ENCODE measurements around the gene IARS1.

Gene IARS1

GRCh38 chr9:92313624-92314012 is 20.1 kb upstream of the IARS1 start:
- Histone ChIP-seq H3K36me3 (replicated peaks; ENCODE audit: low read depth, low read length) (peaks cover 47% of the 10 kb centered on the region), H3K4me3 (ENCODE audit: low read length) (no peak overlapping the region), H3K4me2 (ENCODE audit: low read length) (no peak overlapping the region), H3K79me2 (ENCODE audit: low read length) (peaks cover 24% of the 10 kb centered on the region), H3K27me3 (ENCODE audit: low read depth, low read length) (no peaks in the 10 kb centered on the region), H3K9ac (ENCODE audit: low read length) (no peak overlapping the region), H3K4me1 (ENCODE audit: low read length) (no peaks in the 10 kb centered on the region), H3K27ac (ENCODE audit: low read length) (no peak overlapping the region), H4K20me1 (ENCODE audit: insufficient read depth, low read length) (no peaks in the 10 kb centered on the region), H3K9me3 (ENCODE audit: insufficient read depth, low read length) (no peaks in the 10 kb centered on the region), H2AFZ (ENCODE audit: low read depth, low read length) (no peak overlapping the region)
- TF ChIP-seq, protein P1, sequence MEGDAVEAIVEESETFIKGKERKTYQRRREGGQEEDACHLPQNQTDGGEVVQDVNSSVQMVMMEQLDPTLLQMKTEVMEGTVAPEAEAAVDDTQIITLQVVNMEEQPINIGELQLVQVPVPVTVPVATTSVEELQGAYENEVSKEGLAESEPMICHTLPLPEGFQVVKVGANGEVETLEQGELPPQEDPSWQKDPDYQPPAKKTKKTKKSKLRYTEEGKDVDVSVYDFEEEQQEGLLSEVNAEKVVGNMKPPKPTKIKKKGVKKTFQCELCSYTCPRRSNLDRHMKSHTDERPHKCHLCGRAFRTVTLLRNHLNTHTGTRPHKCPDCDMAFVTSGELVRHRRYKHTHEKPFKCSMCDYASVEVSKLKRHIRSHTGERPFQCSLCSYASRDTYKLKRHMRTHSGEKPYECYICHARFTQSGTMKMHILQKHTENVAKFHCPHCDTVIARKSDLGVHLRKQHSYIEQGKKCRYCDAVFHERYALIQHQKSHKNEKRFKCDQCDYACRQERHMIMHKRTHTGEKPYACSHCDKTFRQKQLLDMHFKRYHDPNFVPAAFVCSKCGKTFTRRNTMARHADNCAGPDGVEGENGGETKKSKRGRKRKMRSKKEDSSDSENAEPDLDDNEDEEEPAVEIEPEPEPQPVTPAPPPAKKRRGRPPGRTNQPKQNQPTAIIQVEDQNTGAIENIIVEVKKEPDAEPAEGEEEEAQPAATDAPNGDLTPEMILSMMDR (IDR thresholded peaks at IDR 0.05; ENCODE audit: low read depth, low read length), result no peak
- no peak for TF ChIP-seq EZH2phosphoT487 (IDR thresholded peaks at IDR 0.05; ENCODE audit: low read depth)

- H3K27me3 ChIP-seq (ENCODE audit: low read depth, low read length), result no peaks in the 10 kb centered on the region
- TF ChIP-seq, protein P1 (IDR thresholded peaks at IDR 0.05; ENCODE audit: low read depth, low read length), result no peak
- TF ChIP-seq EZH2phosphoT487 (IDR thresholded peaks at IDR 0.05; ENCODE audit: low read depth), result no peak
- no peaks in the 10 kb centered on the region for H3K9me3 ChIP-seq (ENCODE audit: insufficient read depth, low read length)
- peaks cover 48% of the 10 kb centered on the region for H3K36me3 ChIP-seq (replicated peaks; ENCODE audit: low read depth, low read length)
- peaks cover 24% of the 10 kb centered on the region for H3K79me2 ChIP-seq (ENCODE audit: low read length)
- no peak overlapping the region for H3K4me2 ChIP-seq (ENCODE audit: low read length)
- no peak overlapping the region for H3K27ac ChIP-seq (ENCODE audit: low read length)
- H4K20me1 ChIP-seq (ENCODE audit: insufficient read depth, low read length), result no peaks in the 10 kb centered on the region
- no peak overlapping the region for H3K9ac ChIP-seq (ENCODE audit: low read length)
- H3K4me3 ChIP-seq (ENCODE audit: low read length), result no peak overlapping the region
- no peak overlapping the region for H2AFZ ChIP-seq (ENCODE audit: low read depth, low read length)
- no peaks in the 10 kb centered on the region for H3K4me1 ChIP-seq (ENCODE audit: low read length)
These were observed 19.6 kb upstream of the IARS1 start for GRCh38 chr9:92312887-92313623.

DNA sequence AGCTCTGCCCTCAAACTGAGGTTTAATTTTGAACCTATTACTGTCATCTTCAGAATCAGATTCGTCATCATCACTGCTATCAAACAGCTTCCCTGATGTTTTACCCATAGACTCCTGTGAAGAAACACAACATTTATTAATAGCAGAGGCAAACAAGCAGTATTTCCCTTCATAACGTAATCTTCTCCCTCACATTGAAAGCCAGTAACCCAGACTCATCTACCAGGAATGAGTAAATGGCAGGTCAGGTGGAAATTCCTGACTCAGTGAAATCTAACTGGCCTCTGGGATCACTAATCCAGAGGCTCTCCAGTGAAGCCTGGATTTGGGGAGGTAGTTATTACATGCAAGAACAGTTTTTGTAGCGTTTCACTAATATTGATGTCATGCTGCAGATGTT is 17.1 kb upstream of the IARS1 start:
- H3K9ac ChIP-seq (ENCODE audit: low read length), result no peak overlapping the region
- no peaks in the 10 kb centered on the region for H3K4me1 ChIP-seq (ENCODE audit: low read length)
- H2AFZ ChIP-seq (ENCODE audit: low read depth, low read length), result no peak overlapping the region
- H4K20me1 ChIP-seq (ENCODE audit: insufficient read depth, low read length), result no peaks in the 10 kb centered on the region
- H3K9me3 ChIP-seq (ENCODE audit: insufficient read depth, low read length), result no peaks in the 10 kb centered on the region
- H3K4me3 ChIP-seq (ENCODE audit: low read length), result no peak overlapping the region
- TF ChIP-seq, protein P1 (IDR thresholded peaks at IDR 0.05; ENCODE audit: low read depth, low read length), result no peak
- peaks cover 24% of the 10 kb centered on the region for H3K79me2 ChIP-seq (ENCODE audit: low read length)
- peaks cover 51% of the 10 kb centered on the region for H3K36me3 ChIP-seq (replicated peaks; ENCODE audit: low read depth, low read length)
- H3K4me2 ChIP-seq (ENCODE audit: low read length), result no peak overlapping the region
- no peak overlapping the region for H3K27ac ChIP-seq (ENCODE audit: low read length)
- H3K27me3 ChIP-seq (ENCODE audit: low read depth, low read length), result no peaks in the 10 kb centered on the region

DNA sequence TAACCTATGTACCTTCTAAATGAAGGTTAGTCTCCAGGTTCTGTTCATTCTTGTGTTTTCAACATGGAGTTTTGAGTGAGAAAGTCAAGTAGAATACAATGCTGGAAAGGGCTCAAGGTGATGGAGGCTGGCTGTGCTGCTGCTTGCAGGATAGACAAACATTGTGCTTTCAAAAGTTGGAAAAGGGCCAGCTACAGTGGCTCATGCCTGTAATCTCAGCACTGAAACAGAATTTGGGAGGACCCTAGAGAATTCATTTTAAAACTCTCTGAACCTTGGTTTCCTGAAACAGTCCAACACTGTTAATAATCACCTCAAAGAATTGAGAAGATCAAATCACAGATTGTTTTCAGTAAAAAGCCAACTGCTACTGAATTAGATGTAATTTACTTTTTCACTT is 15.4 kb upstream of the IARS1 start:
- no peaks in the 10 kb centered on the region for H3K27me3 ChIP-seq (ENCODE audit: low read depth, low read length)
- no peaks in the 10 kb centered on the region for H3K9me3 ChIP-seq (ENCODE audit: insufficient read depth, low read length)
- H3K9ac ChIP-seq (ENCODE audit: low read length), result no peak overlapping the region
- no peak overlapping the region for H3K27ac ChIP-seq (ENCODE audit: low read length)
- H3K4me1 ChIP-seq (ENCODE audit: low read length), result no peaks in the 10 kb centered on the region
- H3K4me2 ChIP-seq (ENCODE audit: low read length), result no peak overlapping the region
- H2AFZ ChIP-seq (ENCODE audit: low read depth, low read length), result no peak overlapping the region
- no peaks in the 10 kb centered on the region for H4K20me1 ChIP-seq (ENCODE audit: insufficient read depth, low read length)
- H3K79me2 ChIP-seq (ENCODE audit: low read length), result peaks cover 24% of the 10 kb centered on the region
- H3K4me3 ChIP-seq (ENCODE audit: low read length), result no peak overlapping the region
- peaks cover 64% of the 10 kb centered on the region for H3K36me3 ChIP-seq (replicated peaks; ENCODE audit: low read depth, low read length)
- TF ChIP-seq EZH2phosphoT487 (IDR thresholded peaks at IDR 0.05; ENCODE audit: low read depth), result no peak
- TF ChIP-seq, protein P1 (IDR thresholded peaks at IDR 0.05; ENCODE audit: low read depth, low read length), result no peak
